Esophagus squamous epithelium (tissue), 4 donors: ENCODE measurements around the gene TRPC6.

Experiments used
- POLR2A ChIP-seq, 4 donors: fragments of 450-650 bp; IDR thresholded peaks; one replicate each; pipeline ENCODE4 v1.6.1; 2017; ENCODE audit warnings: antibody characterized with exemption in 4 of 4, mild to moderate bottlenecking in 4 of 4, moderate library complexity in 3 of 4
- TF ChIP-seq, protein P1 (sequence below), 6 experiments: fragments of 450-650 bp in 4 of 6; fragments of 200-600 bp in 2 of 6; sonication (generic) in 2 of 6; IDR thresholded peaks; one replicate each; pipeline ENCODE4 v1.5.1; 2016 to 2019; ENCODE audit warnings: antibody characterized with exemption in 6 of 6, mild to moderate bottlenecking in 4 of 6, moderate library complexity in 4 of 6

DNA sequence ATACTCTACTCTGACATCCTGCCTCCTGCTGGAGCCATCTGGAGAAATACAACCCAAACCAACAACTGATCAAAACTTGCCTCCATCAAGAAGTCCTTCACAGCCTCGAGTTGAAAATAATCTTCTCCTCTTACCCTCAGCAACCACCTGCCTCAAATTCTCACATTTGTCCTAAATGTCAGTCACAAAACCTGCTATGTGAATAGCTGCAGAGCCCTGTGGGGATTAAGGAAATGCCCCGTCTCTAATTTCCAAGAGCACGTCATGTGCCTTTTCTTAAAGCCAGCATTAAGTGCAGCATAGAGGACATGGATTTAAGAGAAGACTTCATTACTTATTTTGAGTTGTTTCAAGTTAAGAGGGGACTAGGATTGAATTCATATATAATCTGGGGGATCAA is 105.9 kb downstream of the TRPC6 start:
- TF ChIP-seq, protein P1, sequence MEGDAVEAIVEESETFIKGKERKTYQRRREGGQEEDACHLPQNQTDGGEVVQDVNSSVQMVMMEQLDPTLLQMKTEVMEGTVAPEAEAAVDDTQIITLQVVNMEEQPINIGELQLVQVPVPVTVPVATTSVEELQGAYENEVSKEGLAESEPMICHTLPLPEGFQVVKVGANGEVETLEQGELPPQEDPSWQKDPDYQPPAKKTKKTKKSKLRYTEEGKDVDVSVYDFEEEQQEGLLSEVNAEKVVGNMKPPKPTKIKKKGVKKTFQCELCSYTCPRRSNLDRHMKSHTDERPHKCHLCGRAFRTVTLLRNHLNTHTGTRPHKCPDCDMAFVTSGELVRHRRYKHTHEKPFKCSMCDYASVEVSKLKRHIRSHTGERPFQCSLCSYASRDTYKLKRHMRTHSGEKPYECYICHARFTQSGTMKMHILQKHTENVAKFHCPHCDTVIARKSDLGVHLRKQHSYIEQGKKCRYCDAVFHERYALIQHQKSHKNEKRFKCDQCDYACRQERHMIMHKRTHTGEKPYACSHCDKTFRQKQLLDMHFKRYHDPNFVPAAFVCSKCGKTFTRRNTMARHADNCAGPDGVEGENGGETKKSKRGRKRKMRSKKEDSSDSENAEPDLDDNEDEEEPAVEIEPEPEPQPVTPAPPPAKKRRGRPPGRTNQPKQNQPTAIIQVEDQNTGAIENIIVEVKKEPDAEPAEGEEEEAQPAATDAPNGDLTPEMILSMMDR (IDR thresholded peaks at IDR 0.05), result no peak
- no peak for TF ChIP-seq POLR2A (IDR thresholded peaks at IDR 0.05)
